Thyroid gland (tissue), 4 donors: ENCODE results near the gene C19orf53. TPM values are rescaled to one million over a fixed set of nuclear protein-coding genes. Genes with fewer than 3 reads are reported as not detected.
"Not testable (repeated sequence)": the region's sequence is repeated elsewhere in the genome, so short reads cannot be mapped to it uniquely, and the experiment has no call there.

ENCODE experiments used
- DNase-seq, 2 donors: peaks; one replicate each; pipeline ENCODE4 v3.0.0-alpha.2; 2019
- H3K27ac ChIP-seq, 3 donors: fragments of 200-600 bp; sonication (generic); 1 replicate in 2 of 3; 2 replicates in 1 of 3; pipeline ENCODE4 v1.5.1; 2016 to 2019; ENCODE audit warnings: mild to moderate bottlenecking in 1 of 3, moderate library complexity in 1 of 3
- H3K27me3 ChIP-seq: fragments of 200-600 bp; sonication (generic); one replicate; pipeline ENCODE4 v1.5.1; 2019
- H3K36me3 ChIP-seq, 2 donors: fragments of 200-600 bp; sonication (generic); one replicate each; pipeline ENCODE4 v1.5.1; 2016 to 2019
- H3K4me1 ChIP-seq, 2 donors: fragments of 200-600 bp; sonication (generic); one replicate each; pipeline ENCODE4 v1.5.1; 2017 to 2019
- H3K4me3 ChIP-seq, 3 donors: fragments of 200-600 bp; sonication (generic); replicated peaks in 1 of 3; 1 replicate in 2 of 3; 2 replicates in 1 of 3; pipeline ENCODE4 v1.5.1; 2016; ENCODE audit warnings: mild to moderate bottlenecking in 1 of 3
- H3K9me3 ChIP-seq: fragments of 200-600 bp; sonication (generic); one replicate; pipeline ENCODE4 v1.5.1; 2017
- POLR2A ChIP-seq, 2 donors: fragments of 450-650 bp; IDR thresholded peaks; one replicate each; pipeline ENCODE4 v1.6.1; 2017; ENCODE audit warnings: antibody characterized with exemption in 2 of 2, mild to moderate bottlenecking in 2 of 2, moderate library complexity in 1 of 2
- WGBS, 2 donors: methylation state at CpG; one replicate each; pipeline ENCODE4 v1.1.5; 2017; 5-methylcytosine and 5-hydroxymethylcytosine counted together
- intact Hi-C: fragments of 100-400 bp; cut with DNase I; formaldehyde crosslinking; loops from one replicate; pipeline ENCODE4 v1.15.1; 2023
- total RNA-seq, 4 donors: library from RNA; depleted of rRNA; stranded (reverse); fragments of >200 nt; gene quantifications; one replicate each; pipeline ENCODE4 v1.2.3, GENCODE V29; 2016
- TF ChIP-seq, protein P1 (sequence below), 6 experiments: fragments of 200-600 bp in 3 of 6; fragments of 450-650 bp in 3 of 6; sonication (generic) in 3 of 6; IDR thresholded peaks; one replicate each; pipeline ENCODE4 v1.5.1; 2016 to 2019; ENCODE audit warnings: antibody characterized with exemption in 6 of 6, mild to moderate bottlenecking in 2 of 6, inconsistent platforms in 1 of 6, moderate library complexity in 1 of 6

Gene C19orf53
- total RNA-seq, 4 donors from 2014 or later, result 50.2 to 191 (median 139) TPM

DNA sequence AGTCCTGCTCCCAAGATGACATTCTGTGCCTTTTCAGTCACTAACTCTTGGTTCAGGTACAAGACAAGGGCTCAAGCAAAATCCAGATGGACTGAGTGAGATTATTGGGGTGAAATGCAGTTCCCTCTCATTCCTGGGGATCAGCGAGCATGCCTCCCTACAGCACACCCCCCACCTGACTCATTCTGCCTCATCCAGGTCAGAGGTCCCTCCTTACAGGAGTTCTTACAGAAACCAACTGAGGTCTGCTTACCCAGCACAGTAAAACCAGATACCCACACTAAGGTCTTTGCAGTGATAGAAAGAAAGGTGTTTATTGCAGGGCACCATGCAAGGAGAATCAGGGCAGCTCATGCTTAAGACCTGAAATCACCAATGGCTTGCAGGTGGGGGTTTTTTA lies 31.5 kb upstream of the C19orf53 start:
- Histone ChIP-seq H3K9me3 (no peaks in the 10 kb centered on the region), H3K36me3 (no peaks in the 10 kb centered on the region), H3K27ac (no peak overlapping the region), H3K27me3 (no peaks in the 10 kb centered on the region), H3K4me3 (no peak overlapping the region), H3K4me1 (no peaks in the 10 kb centered on the region)
- intact Hi-C loops, result no loop called here
- DNase-seq, result no peak
- TF ChIP-seq, protein P1, sequence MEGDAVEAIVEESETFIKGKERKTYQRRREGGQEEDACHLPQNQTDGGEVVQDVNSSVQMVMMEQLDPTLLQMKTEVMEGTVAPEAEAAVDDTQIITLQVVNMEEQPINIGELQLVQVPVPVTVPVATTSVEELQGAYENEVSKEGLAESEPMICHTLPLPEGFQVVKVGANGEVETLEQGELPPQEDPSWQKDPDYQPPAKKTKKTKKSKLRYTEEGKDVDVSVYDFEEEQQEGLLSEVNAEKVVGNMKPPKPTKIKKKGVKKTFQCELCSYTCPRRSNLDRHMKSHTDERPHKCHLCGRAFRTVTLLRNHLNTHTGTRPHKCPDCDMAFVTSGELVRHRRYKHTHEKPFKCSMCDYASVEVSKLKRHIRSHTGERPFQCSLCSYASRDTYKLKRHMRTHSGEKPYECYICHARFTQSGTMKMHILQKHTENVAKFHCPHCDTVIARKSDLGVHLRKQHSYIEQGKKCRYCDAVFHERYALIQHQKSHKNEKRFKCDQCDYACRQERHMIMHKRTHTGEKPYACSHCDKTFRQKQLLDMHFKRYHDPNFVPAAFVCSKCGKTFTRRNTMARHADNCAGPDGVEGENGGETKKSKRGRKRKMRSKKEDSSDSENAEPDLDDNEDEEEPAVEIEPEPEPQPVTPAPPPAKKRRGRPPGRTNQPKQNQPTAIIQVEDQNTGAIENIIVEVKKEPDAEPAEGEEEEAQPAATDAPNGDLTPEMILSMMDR (IDR thresholded peaks at IDR 0.05), result no peak
- TF ChIP-seq POLR2A (IDR thresholded peaks at IDR 0.05), result no peak
- 93 to 100% methylated on average over 1 of the region's 1 CpG for WGBS, 2 donors

DNA sequence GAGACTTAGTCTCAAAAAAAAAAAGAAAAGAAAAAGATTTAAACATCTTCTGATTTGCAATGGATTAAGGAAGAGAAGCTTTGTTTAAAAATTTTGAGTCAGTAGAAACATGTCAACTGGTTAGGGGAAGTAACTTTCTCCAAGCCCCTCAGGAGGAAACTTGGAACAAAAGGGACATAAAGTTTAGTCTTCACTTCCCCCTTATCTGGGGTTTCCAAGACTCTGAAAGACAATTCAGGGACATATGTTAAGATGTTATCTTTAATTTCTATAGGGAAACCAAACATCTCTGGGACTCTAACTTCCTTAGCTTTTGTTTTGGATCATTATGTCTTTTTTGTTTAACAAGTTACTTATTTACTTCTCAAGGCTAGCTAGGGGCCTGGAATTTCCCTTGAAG lies 30.1 kb upstream of the C19orf53 start:
- no peak for DNase-seq
- H3K4me1 ChIP-seq, result peaks cover 6 to 8% of the 10 kb centered on the region in 2 donors
- no peaks in the 10 kb centered on the region for H3K27me3 ChIP-seq
- H3K27ac ChIP-seq, result no peak overlapping the region
- H3K4me3 ChIP-seq, result no peak overlapping the region
- intact Hi-C loops, result no loop called here
- no peaks in the 10 kb centered on the region for H3K36me3 ChIP-seq
- TF ChIP-seq POLR2A (IDR thresholded peaks at IDR 0.05), result no peak
- TF ChIP-seq, protein P1 (IDR thresholded peaks at IDR 0.05), result no peak
- no peaks in the 10 kb centered on the region for H3K9me3 ChIP-seq

DNA sequence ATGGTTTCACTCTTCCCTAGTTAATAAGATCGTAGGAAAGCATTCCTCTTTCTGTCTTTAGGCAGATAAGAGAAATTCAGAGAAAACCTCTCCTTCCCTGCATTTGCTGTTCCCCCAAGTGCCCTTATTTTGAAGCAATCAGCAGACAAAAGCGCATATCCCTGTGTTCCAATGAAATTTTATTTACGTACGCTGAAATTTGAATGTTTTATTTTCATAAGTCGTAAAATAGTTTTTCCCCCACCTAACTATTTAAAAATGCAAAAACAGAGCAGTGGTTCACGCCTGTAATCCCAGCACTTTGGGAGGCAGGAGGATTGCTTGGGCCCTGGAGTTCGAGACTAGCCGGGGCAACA lies 27.2 kb upstream of the C19orf53 start:
- Histone ChIP-seq H3K4me3 (peak overlapping the region in 2 of 3 donors; percentile 18 to 61), H3K9me3 (no peaks in the 10 kb centered on the region), H3K27me3 (no peaks in the 10 kb centered on the region), H3K4me1 (peaks cover 6 to 10% of the 10 kb centered on the region in 2 donors), H3K36me3 (peaks cover 0 to 5% of the 10 kb centered on the region in 2 donors), H3K27ac (peak overlapping the region in 2 of 3 donors; percentile 41 to 77)
- no peak for DNase-seq
- TF ChIP-seq POLR2A (IDR thresholded peaks at IDR 0.05), result no peak
- TF ChIP-seq, protein P1 (IDR thresholded peaks at IDR 0.05), result no peak
- intact Hi-C loops, result no loop called here
- 84 to 88% methylated on average over 8 of the region's 8 CpGs for WGBS, 2 donors

DNA sequence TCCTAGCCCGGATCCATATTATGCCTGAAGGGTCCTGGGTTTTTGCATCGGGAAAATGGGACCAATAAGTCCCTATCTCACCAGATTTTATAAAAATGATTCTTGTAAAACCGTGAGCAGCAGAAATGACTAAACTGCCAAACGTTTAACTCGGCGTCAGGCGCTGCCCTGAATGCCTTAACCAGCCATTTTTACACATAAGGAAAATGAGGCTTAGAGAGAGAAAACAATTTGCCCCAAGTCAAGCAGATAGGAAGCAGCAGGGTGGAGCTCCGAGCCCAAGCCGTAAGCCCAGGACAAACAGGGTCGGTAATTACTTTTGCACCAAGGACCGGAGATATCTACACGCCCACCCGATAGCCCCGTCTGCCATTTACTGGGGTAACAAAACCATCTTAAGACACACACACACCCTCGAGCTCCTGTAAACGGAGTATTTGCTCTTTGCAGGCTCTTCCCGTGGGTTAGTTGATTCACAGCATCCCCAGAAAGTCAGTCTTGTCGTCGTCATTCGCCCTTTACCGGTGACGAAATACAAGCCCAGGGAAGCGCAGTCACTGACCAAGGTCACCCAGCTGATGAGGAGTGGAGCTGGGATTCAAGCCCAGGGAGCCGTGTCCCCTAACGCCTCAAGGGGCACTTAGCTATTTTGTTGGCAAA lies 26.0 kb upstream of the C19orf53 start:
- DNase-seq, result peak; percentile 69 to 72
- H3K9me3 ChIP-seq, result no peaks in the 10 kb centered on the region
- peaks cover 0 to 13% of the 10 kb centered on the region in 2 donors for H3K36me3 ChIP-seq
- peaks cover 6 to 10% of the 10 kb centered on the region in 2 donors for H3K4me1 ChIP-seq
- 0 to 1% methylated on average over 13 to 23 of the region's 25 CpGs for WGBS, 2 donors
- intact Hi-C loops, result no loop called here
- peak overlapping the region; percentile 41 to 92 (median 61) for H3K4me3 ChIP-seq
- peak in 1 of 2 donors; percentile 5 for TF ChIP-seq POLR2A (IDR thresholded peaks at IDR 0.05)
- TF ChIP-seq, protein P1 (IDR thresholded peaks at IDR 0.05), result no peak
- H3K27me3 ChIP-seq, result no peaks in the 10 kb centered on the region
- H3K27ac ChIP-seq, result peak overlapping the region; percentile 77 to 88 (median 80)

DNA sequence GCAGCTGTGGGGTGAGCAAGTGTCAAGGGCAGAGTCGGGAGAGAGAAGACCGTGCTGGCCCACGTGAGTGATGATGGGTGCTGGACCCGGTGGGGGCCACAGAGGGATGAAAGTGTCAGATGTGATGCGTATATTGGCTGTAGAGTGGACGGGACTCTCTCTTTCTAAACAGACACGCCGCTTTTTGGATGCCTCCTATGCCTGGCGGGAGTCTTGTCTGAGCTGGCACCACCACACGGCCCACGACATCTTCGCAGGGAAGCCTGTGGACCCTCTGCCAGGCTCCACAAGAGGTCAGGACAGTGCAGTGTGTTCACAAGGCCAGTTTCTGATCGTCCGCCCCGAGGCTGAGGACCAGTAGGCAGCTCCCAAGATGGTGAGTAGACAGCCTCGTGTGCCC lies 22.8 kb upstream of the C19orf53 start:
- Histone ChIP-seq H3K4me1 (peaks cover 6 to 10% of the 10 kb centered on the region in 2 donors), H3K27ac (no peak overlapping the region), H3K9me3 (no peaks in the 10 kb centered on the region), H3K27me3 (no peaks in the 10 kb centered on the region), H3K36me3 (peaks cover 25 to 31% of the 10 kb centered on the region in 2 donors), H3K4me3 (no peak overlapping the region)
- intact Hi-C loops, result no loop called here
- no peak for DNase-seq
- WGBS, 2 donors, result 87 to 89% methylated on average over 16 of the region's 16 CpGs
- TF ChIP-seq, protein P1 (IDR thresholded peaks at IDR 0.05), result no peak
- TF ChIP-seq POLR2A (IDR thresholded peaks at IDR 0.05), result no peak

DNA sequence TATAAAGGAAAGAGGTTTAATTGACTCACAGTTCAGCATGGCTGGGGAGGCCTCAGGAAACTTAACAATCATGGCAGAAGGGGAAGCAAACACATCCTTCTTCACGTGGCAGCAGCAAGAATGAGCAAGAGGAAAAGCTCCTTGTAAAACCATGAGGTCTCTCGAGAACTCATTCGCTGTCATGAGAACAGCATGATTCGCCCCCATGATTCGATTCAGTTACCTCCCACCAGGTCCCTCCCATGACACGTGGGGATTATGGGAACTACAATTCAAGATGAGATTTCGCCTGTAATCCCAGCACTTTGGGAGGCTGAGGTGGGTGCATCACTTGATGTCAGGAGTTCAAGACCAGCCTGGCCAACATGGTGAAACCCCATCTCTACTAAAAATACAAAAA lies 20.6 kb upstream of the C19orf53 start:
- H3K27ac ChIP-seq, H3K4me1 ChIP-seq, DNase-seq, H3K4me3 ChIP-seq, intact Hi-C loops, H3K9me3 ChIP-seq, H3K27me3 ChIP-seq: not testable (repeated sequence)
- peaks cover 36 to 52% of the 10 kb centered on the region in 2 donors for H3K36me3 ChIP-seq
- 88 to 92% methylated on average over 7 of the region's 7 CpGs for WGBS, 2 donors
